IMR-90 (cell line): ENCODE data around the gene DOCK6. TPM values are rescaled to one million over a fixed set of nuclear protein-coding genes. Genes with fewer than 3 reads are reported as not detected.

Experiments
- ATAC-seq: fragments of 200-7000 bp; cut with Tn5 transposase; 2 replicates; pipeline ENCODE4 v1.9.1; 2020; ENCODE audit warnings: low read depth, mild to moderate bottlenecking, moderate library complexity
- BruUV-seq: library from RNA; stranded (reverse); fragments of 400-500 nt; replicated peaks from 2 replicates; lab custom pipeline; 2021; lab: Mats Ljungman, UMichigan
- CTCF ChIA-PET: fragments of 300-600 bp; formaldehyde crosslinking; extraction: SDS; loops from one replicate; lab custom pipeline; 2021; ENCODE audit warnings: antibody characterized with exemption; lab: Yijun Ruan, JAX
- POLR2A ChIA-PET: fragments of 300-600 bp; sonication (Branson Sonifier 250); formaldehyde crosslinking; loops from one replicate; lab custom pipeline; 2022; ENCODE audit warnings: antibody characterized with exemption; ENCODE audit not compliant: unreplicated experiment; lab: Charles Lee
- DNase-seq: peaks from one replicate; pipeline ENCODE4 v3.0.0; 2013
- H2AFZ ChIP-seq: replicated peaks from 2 replicates; pipeline ENCODE3; 2013; ENCODE audit warnings: low read length, mild to moderate bottlenecking; ENCODE audit not compliant: poor library complexity
- H2AK5ac ChIP-seq: 2 replicates; pipeline ENCODE4 v1.6.1; 2013; ENCODE audit warnings: low read depth, low read length, inconsistent platforms
- H2AK9ac ChIP-seq: replicated peaks from 2 replicates; pipeline ENCODE3; 2013; ENCODE audit warnings: mild to moderate bottlenecking, low read depth, low read length, moderate library complexity; ENCODE audit not compliant: poor library complexity
- H2BK120ac ChIP-seq: 2 replicates; pipeline ENCODE4 v1.6.1; 2013; ENCODE audit warnings: low read depth, low read length, inconsistent platforms
- H2BK15ac ChIP-seq: 3 replicates; pipeline ENCODE4 v1.6.1; 2013; ENCODE audit warnings: low read depth, low read length, inconsistent platforms
- H2BK20ac ChIP-seq: 2 replicates; pipeline ENCODE4 v1.6.1; 2013; ENCODE audit warnings: low read depth, mild to moderate bottlenecking, inconsistent platforms, low read length, moderate library complexity
- H2BK5ac ChIP-seq: 2 replicates; pipeline ENCODE4 v1.6.1; 2013; ENCODE audit warnings: mild to moderate bottlenecking, low read depth, low read length, inconsistent platforms; ENCODE audit not compliant: poor library complexity, severe bottlenecking
- H3K14ac ChIP-seq: replicated peaks from 2 replicates; pipeline ENCODE4 v1.6.1; 2013; ENCODE audit warnings: low read depth, low read length, inconsistent platforms
- H3K18ac ChIP-seq: 2 replicates; pipeline ENCODE4 v1.6.1; 2013; ENCODE audit warnings: low read depth, low read length, control low read depth
- H3K23ac ChIP-seq: 2 replicates; pipeline ENCODE4 v1.6.1; 2013; ENCODE audit warnings: low read depth, low read length, inconsistent platforms
- H3K27ac ChIP-seq: 2 replicates; pipeline ENCODE4 v1.5.1; 2013; ENCODE audit warnings: mild to moderate bottlenecking, control low read depth, low read length; ENCODE audit not compliant: insufficient read depth
- H3K27me3 ChIP-seq: 2 replicates; pipeline ENCODE4 v1.6.1; 2013; ENCODE audit warnings: low read length; ENCODE audit not compliant: control insufficient read depth, insufficient read depth
- H3K36me3 ChIP-seq: 2 replicates; pipeline ENCODE4 v1.6.1; 2013; ENCODE audit warnings: low read length, mixed read lengths; ENCODE audit not compliant: control insufficient read depth, insufficient read depth
- H3K4ac ChIP-seq: 2 replicates; pipeline ENCODE4 v1.6.1; 2013; ENCODE audit warnings: low read depth, low read length, inconsistent platforms
- H3K4me1 ChIP-seq: 2 replicates; pipeline ENCODE4 v1.6.1; 2013; ENCODE audit warnings: low read length, mixed read lengths; ENCODE audit not compliant: control insufficient read depth, insufficient read depth
- H3K4me2 ChIP-seq: 2 replicates; pipeline ENCODE4 v1.6.1; 2013; ENCODE audit warnings: low read depth, mild to moderate bottlenecking, control low read depth, low read length, moderate library complexity
- H3K4me3 ChIP-seq: 2 replicates; pipeline ENCODE4 v1.5.1; 2013; ENCODE audit warnings: low read depth, mild to moderate bottlenecking, control low read depth, low read length, moderate library complexity; ENCODE audit not compliant: insufficient read depth
- H3K56ac ChIP-seq: 2 replicates; pipeline ENCODE4 v1.6.1; 2013; ENCODE audit warnings: low read length, inconsistent platforms; ENCODE audit not compliant: insufficient read depth; ENCODE audit errors: extremely low read depth
- H3K79me1 ChIP-seq, 2 experiments: 2 replicates each; pipeline ENCODE4 v1.6.1; 2013; ENCODE audit warnings: low read length in 2 of 2, inconsistent platforms in 1 of 2, low read depth in 1 of 2
- H3K9ac ChIP-seq: 2 replicates; pipeline ENCODE4 v1.6.1; 2013; ENCODE audit warnings: low read depth, low read length, control low read depth
- H3K9me1 ChIP-seq: 2 replicates; pipeline ENCODE4 v1.6.1; 2013; ENCODE audit warnings: low read length, inconsistent platforms; ENCODE audit not compliant: insufficient read depth
- H3K9me3 ChIP-seq: 2 replicates; pipeline ENCODE4 v1.6.1; 2013; ENCODE audit warnings: low read length; ENCODE audit not compliant: control insufficient read depth, insufficient read depth
- H4K20me1 ChIP-seq: 2 replicates; pipeline ENCODE4 v1.6.1; 2013; ENCODE audit warnings: low read length, inconsistent platforms; ENCODE audit not compliant: insufficient read depth
- H4K5ac ChIP-seq: 2 replicates; pipeline ENCODE4 v1.6.1; 2013; ENCODE audit warnings: mild to moderate bottlenecking, low read depth, low read length, control low read depth
- H4K8ac ChIP-seq, 2 experiments: 2 replicates each; pipeline ENCODE4 v1.6.1; 2013; ENCODE audit warnings: low read depth in 2 of 2, low read length in 2 of 2, control low read depth in 1 of 2, inconsistent platforms in 1 of 2
- H4K91ac ChIP-seq: 2 replicates; pipeline ENCODE4 v1.6.1; 2013; ENCODE audit warnings: low read depth, low read length, inconsistent platforms; ENCODE audit not compliant: insufficient read depth
- BHLHE40 ChIP-seq: fragments of 150-350 bp; IDR thresholded peaks from 2 replicates; pipeline ENCODE4 v1.6.1; 2016; ENCODE audit warnings: mild to moderate bottlenecking, low read depth, low read length
- CEBPB ChIP-seq: IDR thresholded peaks from 2 replicates; pipeline ENCODE4 v1.6.1; 2012; ENCODE audit warnings: low read depth, low read length, improper control_type of control experiment
- CHD1 ChIP-seq: IDR thresholded peaks from 2 replicates; pipeline ENCODE4 v1.6.1; 2012; ENCODE audit warnings: low read depth, low read length, improper control_type of control experiment
- CTCF ChIP-seq: conservative IDR thresholded peaks from 2 replicates; pipeline ENCODE4 v1.5.1; 2012; ENCODE audit warnings: mild to moderate bottlenecking, low read depth, low read length, improper control_type of control experiment
- ELK1 ChIP-seq: fragments of 150-350 bp; IDR thresholded peaks from 2 replicates; pipeline ENCODE4 v1.6.1; 2016; ENCODE audit warnings: low read depth, mild to moderate bottlenecking, low read length, moderate library complexity, borderline replicate concordance
- FOS ChIP-seq: fragments of 150-350 bp; IDR thresholded peaks from 2 replicates; pipeline ENCODE4 v1.6.1; 2016; ENCODE audit warnings: low read depth, low read length
- MAFK ChIP-seq: IDR thresholded peaks from 2 replicates; pipeline ENCODE4 v1.6.1; 2012; ENCODE audit warnings: low read depth, low read length, improper control_type of control experiment
- MAZ ChIP-seq: IDR thresholded peaks from 2 replicates; pipeline ENCODE4 v1.6.1; 2012; ENCODE audit warnings: low read depth, mild to moderate bottlenecking, low read length, improper control_type of control experiment, moderate library complexity, borderline replicate concordance
- MXI1 ChIP-seq: IDR thresholded peaks from 2 replicates; pipeline ENCODE4 v1.6.1; 2012; ENCODE audit warnings: low read depth, mild to moderate bottlenecking, low read length, moderate library complexity, borderline replicate concordance
- NFE2L2 ChIP-seq: fragments of 150-350 bp; IDR thresholded peaks from 2 replicates; pipeline ENCODE4 v1.6.1; 2016; ENCODE audit warnings: low read depth, mild to moderate bottlenecking, low read length
- POLR2A ChIP-seq: IDR thresholded peaks from 2 replicates; pipeline ENCODE4 v1.6.1; 2012; ENCODE audit warnings: mild to moderate bottlenecking, low read depth, low read length
- RAD21 ChIP-seq: IDR thresholded peaks from 2 replicates; pipeline ENCODE4 v1.6.1; 2012; ENCODE audit warnings: low read length, improper control_type of control experiment
- RCOR1 ChIP-seq: IDR thresholded peaks from 2 replicates; pipeline ENCODE4 v1.6.1; 2012; ENCODE audit warnings: mild to moderate bottlenecking, low read length, improper control_type of control experiment; ENCODE audit not compliant: insufficient replicate concordance
- RFX5 ChIP-seq: IDR thresholded peaks from 2 replicates; pipeline ENCODE4 v1.8.0; 2012; ENCODE audit warnings: low read depth, mild to moderate bottlenecking, low read length, moderate library complexity
- SMC3 ChIP-seq: fragments of 150-350 bp; IDR thresholded peaks from 2 replicates; pipeline ENCODE4 v1.6.1; 2016; ENCODE audit warnings: low read depth, mild to moderate bottlenecking, antibody characterized with exemption, low read length, moderate library complexity
- USF2 ChIP-seq: fragments of 150-350 bp; IDR thresholded peaks from 2 replicates; pipeline ENCODE4 v1.6.1; 2017; ENCODE audit warnings: mild to moderate bottlenecking, antibody characterized with exemption, low read length, low read depth
- WGBS, 2 experiments: methylation state at CpG; one replicate each; pipeline versions ENCODE4 v1.1.5 to v1.1.7; 2013; ENCODE audit warnings: missing lambda C conversion rate in 2 of 2; ENCODE audit not compliant: insufficient read length in 1 of 2; ENCODE audit errors: extremely low coverage in 2 of 2; 5-methylcytosine and 5-hydroxymethylcytosine counted together
- dilution Hi-C: fragments of 300-500 bp; cut with HindIII; formaldehyde crosslinking; loops from one replicate; pipeline ENCODE4 v1.14.3; 2018; ENCODE audit warnings: low sequenced_read_pairs; ENCODE audit not compliant: unreplicated experiment
- in situ Hi-C: fragments of 300-500 bp; cut with MboI; formaldehyde crosslinking; loops from 3 replicates; pipeline ENCODE4 v1.14.3; 2019; ENCODE audit warnings: low sequenced_read_pairs, inconsistent platforms, mixed read lengths
- intact Hi-C: fragments of 100-400 bp; cut with micrococcal nuclease; formaldehyde crosslinking; loops from 2 replicates; pipeline ENCODE4 v1.10.0; 2022
- polyA plus RNA-seq, 3 experiments: library from polyadenylated mRNA; depleted of rRNA; stranded (reverse); fragments of >200 nt; gene quantifications; 2 replicates each; pipeline ENCODE4 v1.2.3, GENCODE V29; 2012; ENCODE audit warnings: low replicate concordance in 1 of 3
- total RNA-seq: library from RNA; depleted of rRNA; stranded (reverse); fragments of >200 nt; gene quantifications from 2 replicates; pipeline ENCODE4 v1.2.3, GENCODE V29; 2012

Gene DOCK6
- total and polyA plus RNA-seq, 2 of the 4 experiments (the other 2 are of a cell fraction): 5.0 to 18.4 TPM

- H2BK20ac ChIP-seq: no peak overlapping the region
- no peak overlapping the region for H4K91ac ChIP-seq
- no peak overlapping the region for H3K4ac ChIP-seq
- 100% methylated on average over 2 of the region's 6 CpGs; no CpG with 5 or more reads in 1 of the 2 experiments for whole genome bisulfite sequencing, 2 experiments
- no TSS peak for BruUV-seq
- H4K5ac ChIP-seq: no peak overlapping the region
- H3K14ac ChIP-seq: no peak overlapping the region
- H3K23ac ChIP-seq: no peak overlapping the region
- no peak overlapping the region for H3K9ac ChIP-seq
- H3K4me2 ChIP-seq: no peak overlapping the region
- no peak overlapping the region for H3K4me3 ChIP-seq
- H2BK120ac ChIP-seq: no peak overlapping the region
- no peak overlapping the region for H3K18ac ChIP-seq
- intact Hi-C loops: no loop called here
- no peaks in the 10 kb centered on the region for H4K20me1 ChIP-seq
- in situ Hi-C loops: no loop called here
- peaks cover 4% of the 10 kb centered on the region; the same call in 1 of the 2 replicates for H3K9me1 ChIP-seq
- H2BK5ac ChIP-seq: no peak overlapping the region
- H4K8ac ChIP-seq: no peak overlapping the region
- no peak overlapping the region for H2AK9ac ChIP-seq
- dilution Hi-C loops: no loop called here
- H2AFZ ChIP-seq: no peak overlapping the region
- peaks cover 28% of the 10 kb centered on the region; the same call in 1 of the 2 replicates for H3K36me3 ChIP-seq
- no peak overlapping the region for H2BK15ac ChIP-seq
- ATAC-seq (no peak), DNase-seq (no peak)
- H3K4me1 ChIP-seq: 0 out of 2 replicates have a peak, but pooled peaks cover 1% of the 10 kb centered on the region
- H3K27ac ChIP-seq: no peak overlapping the region
- H3K79me1 ChIP-seq: no peaks in the 10 kb centered on the region
- no peak overlapping the region for H3K56ac ChIP-seq
- no peaks in the 10 kb centered on the region for H3K9me3 ChIP-seq
- no peak overlapping the region for H2AK5ac ChIP-seq
- ChIA-PET CTCF (no interaction called here), POLR2A (no interaction called here)
- TF ChIP-seq FOS (no peak), ELK1 (no peak), MXI1 (no peak), POLR2A (no peak), RCOR1 (no peak), BHLHE40 (no peak), SMC3 (no peak), MAFK (no peak), USF2 (no peak), CEBPB (no peak), RAD21 (no peak), CHD1 (no peak), RFX5 (no peak), NFE2L2 (no peak), MAZ (no peak), CTCF (no peak)
- H3K27me3 ChIP-seq: no peaks in the 10 kb centered on the region
Observed at GRCh38 chr19:11238781-11239376, 23.4 kb downstream of the DOCK6 start.
